Glutamatergic neuron (in vitro differentiated cells): Measurements from ENCODE around the gene SNX27. TPM values are rescaled to one million over a fixed set of nuclear protein-coding genes. Genes with fewer than 3 reads are reported as not detected.

Experiments used
- DNase-seq: peaks from one replicate; pipeline ENCODE4 v3.0.0; 2022
- H3K27ac Mint-ChIP-seq: one replicate; pipeline ENCODE4 v1.8.0; 2020; ENCODE audit warnings: mild to moderate bottlenecking, mixed read lengths, inconsistent platforms; ENCODE audit not compliant: unreplicated experiment
- H3K27me3 Mint-ChIP-seq: one replicate; pipeline ENCODE4 v1.8.0; 2020; ENCODE audit warnings: mild to moderate bottlenecking, moderate library complexity, mixed read lengths, inconsistent platforms; ENCODE audit not compliant: unreplicated experiment
- H3K36me3 Mint-ChIP-seq: one replicate; pipeline ENCODE4 v1.8.0; 2020; ENCODE audit warnings: mild to moderate bottlenecking, mixed read lengths, inconsistent platforms; ENCODE audit not compliant: unreplicated experiment
- H3K4me1 Mint-ChIP-seq: one replicate; pipeline ENCODE4 v1.8.0; 2020; ENCODE audit warnings: mild to moderate bottlenecking, low read depth, mixed read lengths, inconsistent platforms; ENCODE audit not compliant: unreplicated experiment
- H3K4me3 Mint-ChIP-seq: one replicate; pipeline ENCODE4 v1.8.0; 2020; ENCODE audit warnings: mild to moderate bottlenecking, mixed read lengths, inconsistent platforms; ENCODE audit not compliant: unreplicated experiment
- H3K9me3 Mint-ChIP-seq: one replicate; pipeline ENCODE4 v1.8.0; 2020; ENCODE audit warnings: mild to moderate bottlenecking, moderate library complexity, mixed read lengths, inconsistent platforms; ENCODE audit not compliant: unreplicated experiment
- total RNA-seq: library from RNA; stranded (reverse); fragmentation: NEBNext Ultra II Directional; extraction: Animal tissue kit (Norgen Biotek cat#: 25700); gene quantifications from one replicate; pipeline ENCODE4 v1.2.1, GENCODE V29; 2021; ENCODE audit not compliant: unreplicated experiment
- TF ChIP-seq, protein P1 (sequence below): fragments of 200-600 bp; sonication (generic); IDR thresholded peaks from one replicate; pipeline ENCODE4 v1.5.0; 2021; ENCODE audit not compliant: partially characterized antibody, unreplicated experiment

The SNX27 gene
- total RNA-seq, 1 donor from 2014 or later, result 39.3 TPM

DNA sequence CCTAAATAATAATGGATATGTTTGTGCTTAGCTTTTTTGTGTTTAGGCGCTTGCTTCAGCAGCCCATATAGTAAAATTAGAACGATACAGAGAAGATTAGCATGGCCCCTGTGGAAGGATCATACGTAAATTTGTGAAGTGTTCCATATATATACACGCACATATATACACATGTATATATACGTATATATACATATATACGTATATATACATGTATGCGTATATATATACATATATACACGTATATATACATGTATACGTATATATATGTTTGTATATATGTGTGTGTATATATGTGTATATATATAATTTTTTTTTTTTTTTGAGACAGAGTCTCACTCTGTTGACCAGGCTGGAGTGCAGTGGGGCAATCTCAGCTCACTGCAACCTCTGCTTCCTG, 17.4 kb downstream of the SNX27 start:
- Mint-ChIP-seq H3K4me1 (no peaks in the 10 kb centered on the region), H3K27me3 (no peaks in the 10 kb centered on the region), H3K36me3 (no peaks in the 10 kb centered on the region), H3K9me3 (no peaks in the 10 kb centered on the region), H3K27ac (no peak overlapping the region), H3K4me3 (no peak overlapping the region)
- TF ChIP-seq, protein P1, sequence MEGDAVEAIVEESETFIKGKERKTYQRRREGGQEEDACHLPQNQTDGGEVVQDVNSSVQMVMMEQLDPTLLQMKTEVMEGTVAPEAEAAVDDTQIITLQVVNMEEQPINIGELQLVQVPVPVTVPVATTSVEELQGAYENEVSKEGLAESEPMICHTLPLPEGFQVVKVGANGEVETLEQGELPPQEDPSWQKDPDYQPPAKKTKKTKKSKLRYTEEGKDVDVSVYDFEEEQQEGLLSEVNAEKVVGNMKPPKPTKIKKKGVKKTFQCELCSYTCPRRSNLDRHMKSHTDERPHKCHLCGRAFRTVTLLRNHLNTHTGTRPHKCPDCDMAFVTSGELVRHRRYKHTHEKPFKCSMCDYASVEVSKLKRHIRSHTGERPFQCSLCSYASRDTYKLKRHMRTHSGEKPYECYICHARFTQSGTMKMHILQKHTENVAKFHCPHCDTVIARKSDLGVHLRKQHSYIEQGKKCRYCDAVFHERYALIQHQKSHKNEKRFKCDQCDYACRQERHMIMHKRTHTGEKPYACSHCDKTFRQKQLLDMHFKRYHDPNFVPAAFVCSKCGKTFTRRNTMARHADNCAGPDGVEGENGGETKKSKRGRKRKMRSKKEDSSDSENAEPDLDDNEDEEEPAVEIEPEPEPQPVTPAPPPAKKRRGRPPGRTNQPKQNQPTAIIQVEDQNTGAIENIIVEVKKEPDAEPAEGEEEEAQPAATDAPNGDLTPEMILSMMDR, result no peak
- no peak for DNase-seq

DNA sequence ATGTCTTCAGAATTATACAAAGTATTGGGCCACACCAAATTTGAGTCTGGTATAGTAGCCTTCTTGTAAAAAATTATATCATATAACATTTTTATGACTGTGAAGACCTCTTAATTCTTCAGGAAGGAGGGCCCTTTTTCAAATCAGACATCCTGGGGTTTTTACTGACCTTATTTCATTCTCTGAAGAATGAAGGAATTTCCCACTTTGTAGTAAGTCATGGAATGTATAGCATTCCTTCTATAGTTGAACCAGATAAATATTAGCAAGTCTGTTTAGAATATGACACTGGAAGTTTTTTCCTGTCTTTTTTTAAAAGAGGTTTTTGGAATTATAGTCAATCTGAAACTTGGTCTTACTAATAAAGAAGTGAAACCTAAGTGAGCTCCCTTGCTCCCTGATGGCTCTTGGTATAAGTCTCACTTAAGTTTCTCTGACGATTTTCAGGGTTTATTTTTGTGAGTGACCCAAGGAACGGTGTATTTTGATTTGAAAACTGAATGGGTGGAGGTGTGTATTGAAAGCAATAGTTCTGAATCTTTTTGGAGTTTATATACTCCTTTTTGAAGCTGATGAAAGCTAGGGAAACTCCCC, 23.7 kb downstream of the SNX27 start:
- peaks cover 8% of the 10 kb centered on the region for H3K4me1 Mint-ChIP-seq
- H3K9me3 Mint-ChIP-seq, result no peaks in the 10 kb centered on the region
- H3K27me3 Mint-ChIP-seq, result no peaks in the 10 kb centered on the region
- TF ChIP-seq, protein P1, result no peak
- no peak overlapping the region for H3K4me3 Mint-ChIP-seq
- DNase-seq, result no peak
- no peaks in the 10 kb centered on the region for H3K36me3 Mint-ChIP-seq
- no peak overlapping the region for H3K27ac Mint-ChIP-seq

DNA sequence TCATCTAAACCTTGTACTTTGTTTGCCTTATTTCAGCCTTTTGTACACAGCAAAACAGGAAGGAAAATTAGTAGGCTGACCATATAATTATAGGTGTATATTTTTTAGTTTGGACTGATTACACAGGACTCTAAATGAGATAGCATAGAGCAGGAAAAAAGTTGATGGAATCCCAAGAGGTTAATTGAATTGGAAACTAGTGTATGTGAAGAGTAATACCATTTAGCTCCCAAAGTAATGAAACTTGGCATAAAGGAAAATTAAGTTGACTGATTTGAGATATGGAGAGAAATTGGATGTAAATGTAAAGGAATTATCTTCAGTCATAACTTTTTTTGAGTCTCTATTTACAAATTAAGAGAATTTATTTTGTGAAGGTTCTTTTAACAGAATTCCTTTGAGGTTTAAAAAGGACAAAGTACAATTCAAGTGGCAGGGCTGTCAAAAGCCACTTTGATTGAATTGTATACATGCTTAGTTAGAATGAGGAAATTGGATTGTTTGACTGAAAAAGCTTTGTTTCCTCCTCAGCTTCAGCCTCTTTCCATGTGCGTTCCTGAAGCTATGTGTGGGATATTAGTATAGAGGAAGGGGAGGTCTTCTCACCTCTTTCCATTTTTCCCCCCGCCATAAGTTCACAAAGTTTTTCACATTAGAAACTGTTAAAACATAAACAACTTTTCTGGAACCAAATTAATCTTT, 26.4 kb downstream of the SNX27 start:
- no peak overlapping the region for H3K27ac Mint-ChIP-seq
- no peak for DNase-seq
- H3K36me3 Mint-ChIP-seq, result no peaks in the 10 kb centered on the region
- no peak overlapping the region for H3K4me3 Mint-ChIP-seq
- H3K27me3 Mint-ChIP-seq, result no peaks in the 10 kb centered on the region
- peaks cover 8% of the 10 kb centered on the region for H3K4me1 Mint-ChIP-seq
- TF ChIP-seq, protein P1, result no peak
- no peaks in the 10 kb centered on the region for H3K9me3 Mint-ChIP-seq

DNA sequence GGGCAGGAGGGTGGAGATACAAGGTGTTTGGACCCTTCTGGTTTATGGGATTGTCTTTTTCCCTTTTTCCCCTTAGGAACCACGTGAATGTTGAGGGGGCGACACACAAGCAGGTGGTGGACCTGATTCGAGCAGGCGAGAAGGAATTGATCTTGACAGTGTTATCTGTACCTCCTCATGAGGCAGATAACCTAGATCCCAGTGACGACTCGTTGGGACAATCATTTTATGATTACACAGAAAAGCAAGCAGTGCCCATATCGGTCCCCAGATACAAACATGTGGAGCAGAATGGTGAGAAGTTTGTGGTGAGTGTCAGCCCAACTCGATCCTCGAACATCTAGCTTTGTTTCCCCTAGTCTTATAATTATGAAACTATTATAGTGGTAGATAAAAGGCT, 27.0 kb downstream of the SNX27 start:
- DNase-seq, result no peak
- Mint-ChIP-seq H3K9me3 (no peaks in the 10 kb centered on the region), H3K4me1 (peaks cover 8% of the 10 kb centered on the region), H3K27ac (no peak overlapping the region), H3K36me3 (no peaks in the 10 kb centered on the region), H3K27me3 (no peaks in the 10 kb centered on the region), H3K4me3 (no peak overlapping the region)
- TF ChIP-seq, protein P1, result no peak

DNA sequence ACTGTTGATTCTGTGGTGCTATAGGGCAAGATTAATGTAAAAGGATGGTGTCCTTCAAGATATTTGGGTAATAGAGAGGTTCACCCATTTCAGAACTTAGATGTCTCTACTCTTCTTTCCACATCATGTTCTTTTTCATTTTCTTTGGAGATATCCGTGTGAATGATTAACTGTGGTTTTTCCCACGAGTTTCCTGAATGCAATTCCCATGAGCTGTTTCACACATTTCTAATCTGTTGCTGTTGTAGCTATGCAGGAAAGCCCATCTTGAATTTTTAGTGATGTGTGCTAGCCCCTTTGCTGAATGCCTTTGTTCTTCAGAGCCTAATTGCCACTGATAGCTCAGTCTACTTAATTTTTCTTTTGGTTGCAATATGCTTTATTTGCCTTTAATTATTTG, 27.6 kb downstream of the SNX27 start:
- no peaks in the 10 kb centered on the region for H3K9me3 Mint-ChIP-seq
- peaks cover 8% of the 10 kb centered on the region for H3K4me1 Mint-ChIP-seq
- H3K27me3 Mint-ChIP-seq, result no peaks in the 10 kb centered on the region
- no peak for DNase-seq
- no peak overlapping the region for H3K4me3 Mint-ChIP-seq
- no peak overlapping the region for H3K27ac Mint-ChIP-seq
- TF ChIP-seq, protein P1, result no peak
- no peaks in the 10 kb centered on the region for H3K36me3 Mint-ChIP-seq
